Liver (tissue), 9 donors: Measurements from ENCODE around the gene GREB1L. TPM values are rescaled to one million over a fixed set of nuclear protein-coding genes. Genes with fewer than 3 reads are reported as not detected.

Source experiments
- DNase-seq: peaks from one replicate; pipeline ENCODE4 v3.0.0-alpha.2; 2017; ENCODE audit warnings: low spot score
- H3K27ac ChIP-seq, 2 donors: one replicate each; pipeline ENCODE4 v1.7.0; 2013; ENCODE audit warnings: inconsistent platforms in 2 of 2, low read length in 2 of 2, control low read depth in 1 of 2, low read depth in 1 of 2, mild to moderate bottlenecking in 1 of 2
- H3K27me3 ChIP-seq, 4 donors: one replicate each; pipeline versions ENCODE4 v1.6.1 to v1.7.0; 2013; ENCODE audit warnings: low read length in 3 of 4, inconsistent platforms in 1 of 4, mild to moderate bottlenecking in 1 of 4, moderate library complexity in 1 of 4; ENCODE audit not compliant: control insufficient read depth in 4 of 4, insufficient read depth in 4 of 4
- H3K36me3 ChIP-seq, 4 donors: one replicate each; pipeline versions ENCODE4 v1.6.1 to v1.7.0; 2013; ENCODE audit warnings: low read length in 3 of 4, mild to moderate bottlenecking in 3 of 4, low read depth in 1 of 4, moderate library complexity in 1 of 4; ENCODE audit not compliant: control insufficient read depth in 4 of 4, insufficient read depth in 3 of 4
- H3K4me1 ChIP-seq, 4 donors: one replicate each; pipeline versions ENCODE4 v1.6.1 to v1.7.0; 2013; ENCODE audit warnings: low read length in 3 of 4, mild to moderate bottlenecking in 3 of 4, moderate library complexity in 1 of 4; ENCODE audit not compliant: control insufficient read depth in 4 of 4, insufficient read depth in 4 of 4
- H3K4me3 ChIP-seq, 3 donors: one replicate each; pipeline versions ENCODE4 v1.6.1 to v1.7.0; 2013; ENCODE audit warnings: low read length in 3 of 3, control low read depth in 1 of 3, low read depth in 1 of 3, mild to moderate bottlenecking in 1 of 3
- H3K9ac ChIP-seq, 2 donors: one replicate each; pipeline ENCODE4 v1.7.0; 2013; ENCODE audit warnings: low read length in 2 of 2, mild to moderate bottlenecking in 2 of 2, moderate library complexity in 2 of 2, control low read depth in 1 of 2, low read depth in 1 of 2
- H3K9me3 ChIP-seq, 4 donors: one replicate each; pipeline versions ENCODE4 v1.6.1 to v1.7.0; 2013; ENCODE audit warnings: low read length in 3 of 4; ENCODE audit not compliant: control insufficient read depth in 4 of 4
- ATF3 ChIP-seq: IDR thresholded peaks from 2 replicates; pipeline ENCODE4 v1.6.1; 2016; ENCODE audit warnings: antibody characterized with exemption
- EGR1 ChIP-seq, 2 donors: IDR thresholded peaks; 2 replicates each; pipeline ENCODE4 v1.6.1; 2016 to 2018; ENCODE audit warnings: antibody characterized with exemption in 2 of 2, low read depth in 2 of 2
- FOXA1 ChIP-seq: IDR thresholded peaks from 2 replicates; pipeline ENCODE4 v1.6.1; 2016; ENCODE audit warnings: antibody characterized with exemption
- FOXA2 ChIP-seq: IDR thresholded peaks from 2 replicates; pipeline ENCODE4 v1.6.1; 2016; ENCODE audit warnings: antibody characterized with exemption
- GABPA ChIP-seq, 2 donors: IDR thresholded peaks in 1 of 2; conservative IDR thresholded peaks in 1 of 2; 2 replicates each; pipeline ENCODE4 v1.6.1; 2016; ENCODE audit warnings: antibody characterized with exemption in 2 of 2, mild to moderate bottlenecking in 1 of 2, moderate library complexity in 1 of 2
- HNF4A ChIP-seq, 2 donors: conservative IDR thresholded peaks; 2 replicates each; pipeline ENCODE4 v1.6.1; 2016; ENCODE audit warnings: antibody characterized with exemption in 2 of 2, mild to moderate bottlenecking in 2 of 2
- HNF4G ChIP-seq: IDR thresholded peaks from 2 replicates; pipeline ENCODE4 v1.6.1; 2016; ENCODE audit warnings: antibody characterized with exemption
- JUND ChIP-seq, 2 donors: IDR thresholded peaks; 2 replicates each; pipeline ENCODE4 v1.6.1; 2016; ENCODE audit warnings: antibody characterized with exemption in 2 of 2
- RAD21 ChIP-seq, 2 donors: IDR thresholded peaks; 2 replicates each; pipeline ENCODE4 v1.6.1; 2016; ENCODE audit warnings: antibody characterized with exemption in 2 of 2, mild to moderate bottlenecking in 2 of 2
- REST ChIP-seq: IDR thresholded peaks from 2 replicates; pipeline ENCODE4 v1.6.1; 2016; ENCODE audit warnings: antibody characterized with exemption, mild to moderate bottlenecking
- RXRA ChIP-seq, 2 donors: IDR thresholded peaks; 2 replicates each; pipeline ENCODE4 v1.6.1; 2017 to 2018; ENCODE audit warnings: antibody characterized with exemption in 2 of 2, mild to moderate bottlenecking in 1 of 2
- SP1 ChIP-seq: IDR thresholded peaks from 2 replicates; pipeline ENCODE4 v1.6.1; 2018; ENCODE audit warnings: antibody characterized with exemption, mild to moderate bottlenecking
- YY1 ChIP-seq: IDR thresholded peaks from 2 replicates; pipeline ENCODE4 v1.6.1; 2016; ENCODE audit warnings: antibody characterized with exemption, mild to moderate bottlenecking
- ZBTB33 ChIP-seq: IDR thresholded peaks from 2 replicates; pipeline ENCODE4 v1.6.1; 2016; ENCODE audit warnings: antibody characterized with exemption
- WGBS: extraction: QIAGEN DNeasy Blood & Tissue Kit; methylation state at CpG from one replicate; pipeline ENCODE4 v1.1.7; 2013; 5-methylcytosine and 5-hydroxymethylcytosine counted together
- polyA plus RNA-seq, 2 donors: library from polyadenylated mRNA; stranded (reverse) in 1 of 2; unstranded in 1 of 2; fragments of 200-250 nt in 1 of 2; fragments of >200 nt in 1 of 2; fragmentation: Nextera tagmentation in 1 of 2; extraction: Ambion mirVana in 1 of 2; gene quantifications; one replicate each; pipeline versions ENCODE4 v1.2.1 to v1.2.3, GENCODE V29; 2013 to 2015
- total RNA-seq, 2 donors: library from RNA; depleted of rRNA; stranded (reverse); fragments of >200 nt; gene quantifications; one replicate each; pipeline ENCODE4 v1.2.3, GENCODE V29; 2014
- TF ChIP-seq, protein P1 (sequence below): fragments of 150-350 bp; IDR thresholded peaks from 2 replicates; pipeline ENCODE4 v1.5.1; 2017; ENCODE audit warnings: improper control_type of control experiment, low read depth, low read length; ENCODE audit not compliant: missing input control
- donor health status: healthy.
- donor health status: healthy.
- donor health status: healthy.
- donor health status: healthy.
- donor health status: healthy.

The GREB1L gene
- total and polyA plus RNA-seq, 4 donors = 1.2 to 13.1 (median 3.0) TPM

GRCh38 chr18:21408681-21409080 lies 166.6 kb downstream of the GREB1L start:
- H3K27me3 ChIP-seq = no peaks in the 10 kb centered on the region
- no peak for DNase-seq
- peaks cover 0 to 5% (median 0%) of the 10 kb centered on the region in 4 donors for H3K36me3 ChIP-seq
- no peak overlapping the region for H3K9ac ChIP-seq
- no peak overlapping the region for H3K27ac ChIP-seq
- no peak overlapping the region for H3K4me3 ChIP-seq
- TF ChIP-seq FOXA1 (no peak), JUND (IDR thresholded peaks at IDR 0.05) (no peak), GABPA (IDR thresholded peaks at IDR 0.05 in 1 of 2, conservative IDR thresholded peaks at IDR 0.05 in 1 of 2) (no peak), EGR1 (IDR thresholded peaks at IDR 0.05; ENCODE audit: low read depth in 2 of 2) (no peak), SP1 (no peak), YY1 (no peak), RAD21 (IDR thresholded peaks at IDR 0.05) (no peak), ATF3 (no peak)
- H3K4me1 ChIP-seq = no peaks in the 10 kb centered on the region
- no peaks in the 10 kb centered on the region for H3K9me3 ChIP-seq
- WGBS = 100% methylated on average over 3 of the region's 3 CpGs

DNA sequence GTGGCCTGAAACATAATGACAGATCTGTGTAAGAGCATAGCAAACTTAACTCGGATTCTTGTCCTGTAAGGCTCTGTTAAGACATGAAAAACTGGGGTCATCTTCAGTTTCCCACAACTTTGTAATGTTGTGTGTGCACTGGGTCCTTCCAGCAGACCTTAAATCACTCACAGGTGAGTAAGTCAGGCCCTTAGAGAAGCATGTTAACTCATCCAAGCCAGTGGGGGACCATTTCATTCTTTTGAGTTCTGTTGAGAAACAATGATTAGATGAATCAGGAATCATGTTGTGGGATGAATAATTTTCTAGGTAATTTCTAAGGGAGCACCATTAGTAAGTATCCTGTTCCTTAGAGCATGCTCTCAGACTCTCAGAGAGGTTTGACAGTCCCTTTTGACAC lies 191.4 kb downstream of the GREB1L start:
- WGBS = 78% methylated on average over 1 of the region's 1 CpG
- H3K4me1 ChIP-seq = no peaks in the 10 kb centered on the region
- no peaks in the 10 kb centered on the region for H3K9me3 ChIP-seq
- no peak overlapping the region for H3K9ac ChIP-seq
- H3K27ac ChIP-seq = no peak overlapping the region
- H3K4me3 ChIP-seq = no peak overlapping the region
- no peak for DNase-seq
- H3K27me3 ChIP-seq = no peaks in the 10 kb centered on the region
- no peaks in the 10 kb centered on the region for H3K36me3 ChIP-seq
- TF ChIP-seq RXRA (IDR thresholded peaks at IDR 0.05) (no peak), FOXA1 (no peak), HNF4A (conservative IDR thresholded peaks at IDR 0.05) (no peak), ATF3 (no peak), SP1 (no peak), FOXA2 (no peak), JUND (IDR thresholded peaks at IDR 0.05) (no peak), HNF4G (no peak), ZBTB33 (no peak), REST (no peak), EGR1 (IDR thresholded peaks at IDR 0.05; ENCODE audit: low read depth in 2 of 2) (no peak), GABPA (IDR thresholded peaks at IDR 0.05 in 1 of 2, conservative IDR thresholded peaks at IDR 0.05 in 1 of 2) (no peak), RAD21 (IDR thresholded peaks at IDR 0.05) (no peak)
- TF ChIP-seq, protein P1, sequence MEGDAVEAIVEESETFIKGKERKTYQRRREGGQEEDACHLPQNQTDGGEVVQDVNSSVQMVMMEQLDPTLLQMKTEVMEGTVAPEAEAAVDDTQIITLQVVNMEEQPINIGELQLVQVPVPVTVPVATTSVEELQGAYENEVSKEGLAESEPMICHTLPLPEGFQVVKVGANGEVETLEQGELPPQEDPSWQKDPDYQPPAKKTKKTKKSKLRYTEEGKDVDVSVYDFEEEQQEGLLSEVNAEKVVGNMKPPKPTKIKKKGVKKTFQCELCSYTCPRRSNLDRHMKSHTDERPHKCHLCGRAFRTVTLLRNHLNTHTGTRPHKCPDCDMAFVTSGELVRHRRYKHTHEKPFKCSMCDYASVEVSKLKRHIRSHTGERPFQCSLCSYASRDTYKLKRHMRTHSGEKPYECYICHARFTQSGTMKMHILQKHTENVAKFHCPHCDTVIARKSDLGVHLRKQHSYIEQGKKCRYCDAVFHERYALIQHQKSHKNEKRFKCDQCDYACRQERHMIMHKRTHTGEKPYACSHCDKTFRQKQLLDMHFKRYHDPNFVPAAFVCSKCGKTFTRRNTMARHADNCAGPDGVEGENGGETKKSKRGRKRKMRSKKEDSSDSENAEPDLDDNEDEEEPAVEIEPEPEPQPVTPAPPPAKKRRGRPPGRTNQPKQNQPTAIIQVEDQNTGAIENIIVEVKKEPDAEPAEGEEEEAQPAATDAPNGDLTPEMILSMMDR = no peak
